Keratinocyte (primary cell): ENCODE results near the gene SMG6.

Source experiments
- EZH2 ChIP-seq: IDR thresholded peaks from one replicate; pipeline ENCODE4 v1.6.1; 2012; ENCODE audit warnings: inconsistent platforms, mild to moderate bottlenecking, low read length, moderate library complexity
- TF ChIP-seq, protein P1 (sequence below), 3 experiments: IDR thresholded peaks in 1 of 3; conservative IDR thresholded peaks in 1 of 3; optimal IDR thresholded peaks in 1 of 3; 2 replicates in 2 of 3; 3 replicates in 1 of 3; pipeline versions ENCODE3 to v1.5.1; 2011; ENCODE audit warnings: low read length in 3 of 3, mild to moderate bottlenecking in 3 of 3, moderate library complexity in 2 of 3, control low read depth in 1 of 3, inconsistent platforms in 1 of 3; ENCODE audit not compliant: insufficient read depth in 2 of 3; ENCODE audit errors: extremely low read depth in 1 of 3

- TF ChIP-seq, protein P1, sequence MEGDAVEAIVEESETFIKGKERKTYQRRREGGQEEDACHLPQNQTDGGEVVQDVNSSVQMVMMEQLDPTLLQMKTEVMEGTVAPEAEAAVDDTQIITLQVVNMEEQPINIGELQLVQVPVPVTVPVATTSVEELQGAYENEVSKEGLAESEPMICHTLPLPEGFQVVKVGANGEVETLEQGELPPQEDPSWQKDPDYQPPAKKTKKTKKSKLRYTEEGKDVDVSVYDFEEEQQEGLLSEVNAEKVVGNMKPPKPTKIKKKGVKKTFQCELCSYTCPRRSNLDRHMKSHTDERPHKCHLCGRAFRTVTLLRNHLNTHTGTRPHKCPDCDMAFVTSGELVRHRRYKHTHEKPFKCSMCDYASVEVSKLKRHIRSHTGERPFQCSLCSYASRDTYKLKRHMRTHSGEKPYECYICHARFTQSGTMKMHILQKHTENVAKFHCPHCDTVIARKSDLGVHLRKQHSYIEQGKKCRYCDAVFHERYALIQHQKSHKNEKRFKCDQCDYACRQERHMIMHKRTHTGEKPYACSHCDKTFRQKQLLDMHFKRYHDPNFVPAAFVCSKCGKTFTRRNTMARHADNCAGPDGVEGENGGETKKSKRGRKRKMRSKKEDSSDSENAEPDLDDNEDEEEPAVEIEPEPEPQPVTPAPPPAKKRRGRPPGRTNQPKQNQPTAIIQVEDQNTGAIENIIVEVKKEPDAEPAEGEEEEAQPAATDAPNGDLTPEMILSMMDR (optimal IDR thresholded peaks at IDR 0.05 in 1 of 3, IDR thresholded peaks at IDR 0.05 in 1 of 3, conservative IDR thresholded peaks at IDR 0.05 in 1 of 3; ENCODE audit: extremely low read depth in 1 of 3, insufficient read depth in 2 of 3, low read length in 3 of 3): no peak
- no peak for TF ChIP-seq EZH2
Observed at GRCh38 chr17:2059547-2060384, 243.8 kb downstream of the SMG6 start.
